OCI-LY3 (cell line): ENCODE results near the gene ESYT2.

Experiments used
- CTCF ChIP-seq: fragments of 200-600, 300-600 bp; sonication (generic); IDR thresholded peaks from 2 replicates; pipeline ENCODE4 v1.5.1; 2014; ENCODE audit warnings: antibody characterized with exemption, low read length, low read depth
- EZH2phosphoT487 ChIP-seq: fragments of 200-600 bp; shearing (Covaris generic); IDR thresholded peaks from 2 replicates; pipeline ENCODE4 v1.6.1; 2018; ENCODE audit warnings: antibody characterized with exemption, mixed run types, low read depth

GRCh38 chr7:158795272-158795671 is 34.0 kb downstream of the ESYT2 start:
- TF ChIP-seq CTCF (no peak), EZH2phosphoT487 (no peak)
